H9 (cell line): ENCODE results near the gene LMO4. TPM values are rescaled to one million over a fixed set of nuclear protein-coding genes. Genes with fewer than 3 reads are reported as not detected.

Experiments
- DNase-seq: peaks from one replicate; pipeline ENCODE4 v3.0.0-alpha.2; 2017
- H2AFZ ChIP-seq: one replicate; pipeline ENCODE4 v1.6.1; 2013; ENCODE audit warnings: mild to moderate bottlenecking, low read length, control low read depth, moderate library complexity
- H2AK5ac ChIP-seq: 2 replicates; pipeline ENCODE4 v1.6.1; 2013; ENCODE audit warnings: low read length, control low read depth, mixed read lengths; ENCODE audit not compliant: insufficient read length
- H2BK120ac ChIP-seq: one replicate; pipeline ENCODE4 v1.6.1; 2013; ENCODE audit warnings: low read depth, mild to moderate bottlenecking, low read length, control low read depth, inconsistent platforms; ENCODE audit not compliant: poor library complexity, severe bottlenecking
- H2BK12ac ChIP-seq: 2 replicates; pipeline ENCODE4 v1.6.1; 2013; ENCODE audit warnings: low read length, control low read depth, mixed read lengths, low read depth; ENCODE audit not compliant: insufficient read length
- H2BK15ac ChIP-seq: 2 replicates; pipeline ENCODE4 v1.6.1; 2013; ENCODE audit warnings: low read depth, low read length, control low read depth
- H2BK20ac ChIP-seq: one replicate; pipeline ENCODE4 v1.6.1; 2013; ENCODE audit warnings: low read depth, mild to moderate bottlenecking, low read length, control low read depth, inconsistent platforms; ENCODE audit not compliant: poor library complexity, severe bottlenecking
- H2BK5ac ChIP-seq: 2 replicates; pipeline ENCODE4 v1.6.1; 2013; ENCODE audit warnings: low read length, control low read depth, mixed read lengths; ENCODE audit not compliant: insufficient read length
- H3K14ac ChIP-seq: 2 replicates; pipeline ENCODE4 v1.6.1; 2013; ENCODE audit warnings: low read length, control low read depth; ENCODE audit not compliant: insufficient read depth
- H3K18ac ChIP-seq: 2 replicates; pipeline ENCODE4 v1.6.1; 2013; ENCODE audit warnings: low read depth, mild to moderate bottlenecking, mixed read lengths, low read length, control low read depth; ENCODE audit not compliant: insufficient read length
- H3K23ac ChIP-seq: 2 replicates; pipeline ENCODE4 v1.6.1; 2013; ENCODE audit warnings: low read length, control low read depth, mixed read lengths, low read depth; ENCODE audit not compliant: insufficient read length
- H3K23me2 ChIP-seq: 2 replicates; pipeline ENCODE4 v1.6.1; 2013; ENCODE audit warnings: low read depth, mild to moderate bottlenecking, mixed read lengths, low read length, control low read depth; ENCODE audit not compliant: insufficient read length, poor library complexity, severe bottlenecking
- H3K27ac ChIP-seq: 2 replicates; pipeline ENCODE4 v1.5.1; 2013; ENCODE audit warnings: low read length, control low read depth, mixed read lengths, low read depth; ENCODE audit not compliant: insufficient read length
- H3K27me3 ChIP-seq: 2 replicates; pipeline ENCODE4 v1.6.1; 2013; ENCODE audit warnings: low read length, control low read depth, inconsistent platforms; ENCODE audit not compliant: insufficient read depth
- H3K4ac ChIP-seq: 2 replicates; pipeline ENCODE4 v1.6.1; 2013; ENCODE audit warnings: low read depth, mild to moderate bottlenecking, control low read depth, inconsistent platforms, low read length, moderate library complexity
- H3K4me1 ChIP-seq: 2 replicates; pipeline ENCODE4 v1.6.1; 2013; ENCODE audit warnings: low read length, control low read depth, inconsistent platforms; ENCODE audit not compliant: insufficient read depth
- H3K4me2 ChIP-seq: 2 replicates; pipeline ENCODE4 v1.6.1; 2013; ENCODE audit warnings: low read length, control low read depth, mixed read lengths; ENCODE audit not compliant: insufficient read length, insufficient read depth
- H3K56ac ChIP-seq: 2 replicates; pipeline ENCODE4 v1.6.1; 2013; ENCODE audit warnings: low read depth, mild to moderate bottlenecking, mixed read lengths, low read length, control low read depth; ENCODE audit not compliant: insufficient read length
- H3K79me1 ChIP-seq: 2 replicates; pipeline ENCODE4 v1.6.1; 2013; ENCODE audit warnings: low read depth, mild to moderate bottlenecking, moderate library complexity, low read length, control low read depth, inconsistent platforms; ENCODE audit not compliant: insufficient read depth, poor library complexity, severe bottlenecking
- H3K79me2 ChIP-seq: 2 replicates; pipeline ENCODE4 v1.6.1; 2013; ENCODE audit warnings: low read length, control low read depth, inconsistent platforms; ENCODE audit not compliant: insufficient read depth
- H3K9ac ChIP-seq: 2 replicates; pipeline ENCODE4 v1.6.1; 2013; ENCODE audit warnings: low read length, control low read depth, mixed read lengths; ENCODE audit not compliant: insufficient read length; ENCODE audit errors: extremely low read depth
- H3K9me3 ChIP-seq: one replicate; pipeline ENCODE4 v1.6.1; 2013; ENCODE audit warnings: low read depth, low read length, inconsistent platforms; ENCODE audit not compliant: control insufficient read depth
- H3T11ph ChIP-seq: one replicate; pipeline ENCODE4 v1.6.1; 2013; ENCODE audit warnings: mild to moderate bottlenecking, low read length, control low read depth, inconsistent platforms
- H4K20me1 ChIP-seq: one replicate; pipeline ENCODE4 v1.6.1; 2013; ENCODE audit not compliant: control insufficient read depth, insufficient read length, insufficient read depth
- H4K5ac ChIP-seq: 2 replicates; pipeline ENCODE4 v1.6.1; 2013; ENCODE audit warnings: low read depth, mild to moderate bottlenecking, mixed read lengths, low read length, control low read depth; ENCODE audit not compliant: insufficient read length
- H4K8ac ChIP-seq: replicated peaks from 2 replicates; pipeline ENCODE4 v1.6.1; 2013; ENCODE audit warnings: low read length, control low read depth, mixed read lengths, low read depth; ENCODE audit not compliant: insufficient read length
- H4K91ac ChIP-seq: 2 replicates; pipeline ENCODE4 v1.6.1; 2013; ENCODE audit warnings: low read depth, mild to moderate bottlenecking, moderate library complexity, mixed read lengths, low read length, control low read depth; ENCODE audit not compliant: insufficient read length
- H3K27ac Mint-ChIP-seq, 3 experiments: 2 replicates in 2 of 3; 3 replicates in 1 of 3; pipeline ENCODE4 v1.8.0; 2020 to 2021; ENCODE audit warnings: mixed read lengths in 3 of 3, mild to moderate bottlenecking in 1 of 3, moderate library complexity in 1 of 3
- H3K27me3 Mint-ChIP-seq: 2 replicates; pipeline ENCODE4 v1.8.0; 2021; ENCODE audit warnings: low read depth, mild to moderate bottlenecking, moderate library complexity, mixed read lengths
- H3K36me3 Mint-ChIP-seq, 3 experiments: 2 replicates in 2 of 3; 3 replicates in 1 of 3; pipeline ENCODE4 v1.8.0; 2020 to 2021; ENCODE audit warnings: low read depth in 3 of 3, mixed read lengths in 3 of 3; ENCODE audit not compliant: insufficient read depth in 1 of 3
- H3K4me1 Mint-ChIP-seq, 2 experiments: 2 replicates each; pipeline ENCODE4 v1.8.0; 2020; ENCODE audit warnings: mixed read lengths in 2 of 2
- H3K4me3 Mint-ChIP-seq, 2 experiments: 2 replicates in 1 of 2; 3 replicates in 1 of 2; pipeline ENCODE4 v1.8.0; 2020 to 2021; ENCODE audit warnings: mild to moderate bottlenecking in 2 of 2, mixed read lengths in 2 of 2, moderate library complexity in 1 of 2
- H3K9me3 Mint-ChIP-seq, 2 experiments: 2 replicates in 1 of 2; 3 replicates in 1 of 2; pipeline ENCODE4 v1.8.0; 2020; ENCODE audit warnings: mild to moderate bottlenecking in 2 of 2, mixed read lengths in 2 of 2, moderate library complexity in 1 of 2
- WGBS: extraction: QIAGEN DNeasy Blood & Tissue Kit; methylation state at CpG from one replicate; pipeline ENCODE4 v1.1.7; 2013; ENCODE audit warnings: missing lambda C conversion rate, low lambda C conversion rate, mixed read lengths; ENCODE audit not compliant: insufficient read length; ENCODE audit errors: extremely low coverage; 5-methylcytosine and 5-hydroxymethylcytosine counted together
- total RNA-seq: library from RNA; stranded (reverse); gene quantifications from 2 replicates; pipeline ENCODE4 v1.2.1, GENCODE V29; 2021
- TF ChIP-seq, protein P1 (sequence below): fragments of 200-600 bp; sonication (generic); conservative IDR thresholded peaks from 3 replicates; pipeline ENCODE4 v1.8.0; 2021; ENCODE audit warnings: antibody characterized with exemption, mild to moderate bottlenecking

Gene LMO4
- total RNA-seq, 1 experiment from 2014 or later: 64.9 TPM

DNA sequence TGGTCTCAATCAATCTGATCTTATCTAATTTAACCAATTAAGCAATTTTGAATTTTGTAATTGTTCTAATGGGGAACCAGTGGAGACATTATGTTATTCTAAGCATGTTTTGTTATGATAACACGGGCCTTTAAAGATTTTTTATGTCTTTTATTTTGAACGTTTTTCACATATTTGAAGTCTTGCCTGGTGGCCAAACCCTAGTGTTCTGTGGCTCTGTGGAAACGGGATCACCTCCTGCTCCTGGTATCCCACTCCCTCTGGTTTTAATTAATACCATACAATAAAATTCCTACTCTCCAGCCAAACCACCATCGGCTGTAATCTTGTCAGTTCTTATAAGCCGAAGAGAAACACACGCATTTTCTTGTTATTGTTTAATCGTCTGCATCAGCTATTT, 22.9 kb upstream of the LMO4 start:
- no peak overlapping the region for H3K4me2 ChIP-seq
- H2BK12ac ChIP-seq: no peak overlapping the region
- no peak overlapping the region for H3K9ac ChIP-seq
- H3K27ac ChIP-seq: no peak overlapping the region
- H3K56ac ChIP-seq: no peak overlapping the region
- H2BK5ac ChIP-seq: no peak overlapping the region
- no peak overlapping the region for H2AFZ ChIP-seq
- H4K91ac ChIP-seq: no peak overlapping the region
- H3K27me3 ChIP-seq: no peaks in the 10 kb centered on the region
- H3K23ac ChIP-seq: no peak overlapping the region
- no peak overlapping the region for H2BK15ac ChIP-seq
- no peak overlapping the region for H3K18ac ChIP-seq
- no peaks in the 10 kb centered on the region for H3K4me1 ChIP-seq
- Mint-ChIP-seq H3K27ac (no peak overlapping the region), H3K36me3 (no peaks in the 10 kb centered on the region), H3K4me1 (peaks cover 23 to 29% of the 10 kb centered on the region in 2 experiments), H3K4me3 (no peak overlapping the region), H3K9me3 (no peaks in the 10 kb centered on the region), H3K27me3 (peaks cover 1% of the 10 kb centered on the region; the same call in 1 of the 2 replicates)
- H2BK120ac ChIP-seq: no peak overlapping the region
- no peak for DNase-seq
- no peaks in the 10 kb centered on the region for H4K20me1 ChIP-seq
- no CpG with 5 or more reads among the region's 7 CpGs for WGBS
- no peak overlapping the region for H4K8ac ChIP-seq
- no peak overlapping the region for H3T11ph ChIP-seq
- no peaks in the 10 kb centered on the region for H3K79me2 ChIP-seq
- TF ChIP-seq, protein P1, sequence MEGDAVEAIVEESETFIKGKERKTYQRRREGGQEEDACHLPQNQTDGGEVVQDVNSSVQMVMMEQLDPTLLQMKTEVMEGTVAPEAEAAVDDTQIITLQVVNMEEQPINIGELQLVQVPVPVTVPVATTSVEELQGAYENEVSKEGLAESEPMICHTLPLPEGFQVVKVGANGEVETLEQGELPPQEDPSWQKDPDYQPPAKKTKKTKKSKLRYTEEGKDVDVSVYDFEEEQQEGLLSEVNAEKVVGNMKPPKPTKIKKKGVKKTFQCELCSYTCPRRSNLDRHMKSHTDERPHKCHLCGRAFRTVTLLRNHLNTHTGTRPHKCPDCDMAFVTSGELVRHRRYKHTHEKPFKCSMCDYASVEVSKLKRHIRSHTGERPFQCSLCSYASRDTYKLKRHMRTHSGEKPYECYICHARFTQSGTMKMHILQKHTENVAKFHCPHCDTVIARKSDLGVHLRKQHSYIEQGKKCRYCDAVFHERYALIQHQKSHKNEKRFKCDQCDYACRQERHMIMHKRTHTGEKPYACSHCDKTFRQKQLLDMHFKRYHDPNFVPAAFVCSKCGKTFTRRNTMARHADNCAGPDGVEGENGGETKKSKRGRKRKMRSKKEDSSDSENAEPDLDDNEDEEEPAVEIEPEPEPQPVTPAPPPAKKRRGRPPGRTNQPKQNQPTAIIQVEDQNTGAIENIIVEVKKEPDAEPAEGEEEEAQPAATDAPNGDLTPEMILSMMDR: no peak
- no peak overlapping the region for H2AK5ac ChIP-seq
- no peaks in the 10 kb centered on the region for H3K23me2 ChIP-seq
- H3K4ac ChIP-seq: no peak overlapping the region
- H4K5ac ChIP-seq: no peak overlapping the region
- H2BK20ac ChIP-seq: no peak overlapping the region
- no peaks in the 10 kb centered on the region for H3K9me3 ChIP-seq
- H3K14ac ChIP-seq: no peak overlapping the region
- H3K79me1 ChIP-seq: no peaks in the 10 kb centered on the region
